ENCODE measurements around the gene PRKCZ. TPM values are rescaled to one million over a fixed set of nuclear protein-coding genes. Genes with fewer than 3 reads are reported as not detected.
"Not testable (repeated sequence)": the region's sequence is repeated elsewhere in the genome, so short reads cannot be mapped to it uniquely, and the experiment has no call there.

Gene PRKCZ
- polyA plus RNA-seq, 3 donors from 2014 or later, result 7.5 to 14.0 (median 9.4) TPM

DNA sequence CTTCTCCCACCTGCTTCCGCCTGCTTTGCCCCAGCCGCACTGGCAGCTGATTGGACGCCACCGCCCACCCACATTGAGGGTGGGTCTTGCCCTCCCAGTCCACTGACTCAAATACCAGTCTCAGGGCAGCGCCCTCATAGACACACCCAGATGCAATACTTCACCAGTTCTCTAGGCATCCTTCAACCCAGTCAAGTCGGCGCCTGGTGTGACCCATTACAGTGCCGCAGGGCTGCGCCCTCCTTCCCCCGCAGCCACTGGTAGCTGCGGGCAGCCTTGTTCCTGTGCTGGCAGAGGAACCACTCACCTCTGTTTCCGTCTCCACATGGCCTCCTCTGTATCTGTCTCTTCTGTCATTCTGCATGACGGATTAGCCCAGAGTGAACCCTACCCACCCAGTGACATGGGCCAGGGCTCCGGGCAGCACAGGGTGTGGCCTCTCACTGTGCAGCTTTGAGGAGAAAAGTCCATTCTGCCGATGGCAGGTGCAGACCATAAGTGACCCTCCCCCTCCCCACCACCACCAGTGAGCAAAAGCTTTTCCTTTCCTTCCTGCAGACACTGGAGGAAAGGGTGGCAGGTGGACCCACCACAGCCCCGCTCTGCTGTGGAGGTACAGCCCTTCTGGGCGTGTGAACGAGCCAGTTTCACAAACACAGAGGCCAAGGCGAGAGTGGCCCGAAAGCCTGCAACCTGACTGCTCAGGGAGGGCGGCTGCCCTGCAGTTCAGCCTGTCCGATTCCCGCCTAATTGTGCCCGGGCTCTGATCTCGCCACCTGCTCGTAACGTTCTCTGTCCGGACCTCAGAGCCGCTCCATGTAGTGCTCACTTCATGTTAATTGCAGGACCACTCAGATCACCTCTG is 87.3 kb downstream of the PRKCZ start:
- H3K36me3 Mint-ChIP-seq, result no peaks in the 10 kb centered on the region
- peak overlapping the region in 1 of 5 donors; percentile 36 for H3K4me3 Mint-ChIP-seq
- H3K4me1 Mint-ChIP-seq, result peaks cover 9% of the 10 kb centered on the region in 2 donors
- peaks cover 0 to 11% (median 9%) of the 10 kb centered on the region in 3 donors for H3K27me3 Mint-ChIP-seq (ENCODE audit: low read depth in 3 of 3)
- DNase-seq, result no peak
- H3K27ac Mint-ChIP-seq, result peak overlapping the region in 1 of 6 donors; percentile 51
- no peaks in the 10 kb centered on the region for H3K9me3 Mint-ChIP-seq

DNA sequence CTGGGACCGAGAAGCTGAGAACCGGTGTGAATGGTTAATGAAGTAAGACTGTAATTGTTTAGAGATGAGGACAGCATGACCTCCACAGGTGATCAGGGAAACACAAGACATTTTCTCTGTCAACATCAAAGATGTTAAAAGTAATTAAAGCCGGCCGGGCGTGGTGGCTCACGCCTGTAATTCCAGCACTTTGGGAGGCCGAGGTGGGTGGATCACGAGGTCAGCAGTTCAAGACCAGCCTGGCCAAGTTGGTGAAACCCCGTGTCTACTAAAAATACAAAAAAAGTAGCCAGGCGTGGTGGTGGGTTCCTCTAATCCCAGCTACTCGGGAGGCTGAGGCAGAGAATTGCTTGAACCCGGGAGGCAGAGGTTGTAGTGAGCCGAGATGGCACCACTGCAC is 88.9 kb downstream of the PRKCZ start:
- not testable (repeated sequence) for DNase-seq; H3K27ac Mint-ChIP-seq; H3K4me3 Mint-ChIP-seq; H3K27me3 Mint-ChIP-seq (ENCODE audit: low read depth in 3 of 3); H3K4me1 Mint-ChIP-seq; H3K9me3 Mint-ChIP-seq; H3K36me3 Mint-ChIP-seq

DNA sequence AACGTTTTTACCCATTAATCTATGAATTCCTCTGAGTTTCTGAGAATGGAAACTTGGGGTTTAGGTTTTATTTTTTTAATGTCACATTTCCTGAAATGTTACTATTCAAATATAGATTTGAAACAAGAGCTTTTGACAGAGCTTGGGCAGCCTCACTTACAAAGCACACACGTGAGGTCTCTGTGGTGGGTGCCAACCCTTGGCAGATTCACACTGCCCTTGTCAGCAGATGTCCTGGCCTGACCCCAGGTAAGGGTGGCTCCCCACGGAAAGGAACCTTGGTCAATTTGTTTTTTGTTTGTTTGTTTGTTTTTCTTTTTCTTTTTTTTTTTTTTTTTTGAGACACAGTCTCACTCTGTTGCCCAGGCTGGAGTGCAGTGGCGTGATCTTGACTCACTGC is 90.8 kb downstream of the PRKCZ start:
- H3K27me3 Mint-ChIP-seq (ENCODE audit: low read depth in 3 of 3), result peaks cover 0 to 4% (median 4%) of the 10 kb centered on the region in 3 donors
- H3K9me3 Mint-ChIP-seq, result no peaks in the 10 kb centered on the region
- no peak overlapping the region for H3K27ac Mint-ChIP-seq
- no peaks in the 10 kb centered on the region for H3K4me1 Mint-ChIP-seq
- no peak overlapping the region for H3K4me3 Mint-ChIP-seq
- DNase-seq, result no peak
- no peaks in the 10 kb centered on the region for H3K36me3 Mint-ChIP-seq

DNA sequence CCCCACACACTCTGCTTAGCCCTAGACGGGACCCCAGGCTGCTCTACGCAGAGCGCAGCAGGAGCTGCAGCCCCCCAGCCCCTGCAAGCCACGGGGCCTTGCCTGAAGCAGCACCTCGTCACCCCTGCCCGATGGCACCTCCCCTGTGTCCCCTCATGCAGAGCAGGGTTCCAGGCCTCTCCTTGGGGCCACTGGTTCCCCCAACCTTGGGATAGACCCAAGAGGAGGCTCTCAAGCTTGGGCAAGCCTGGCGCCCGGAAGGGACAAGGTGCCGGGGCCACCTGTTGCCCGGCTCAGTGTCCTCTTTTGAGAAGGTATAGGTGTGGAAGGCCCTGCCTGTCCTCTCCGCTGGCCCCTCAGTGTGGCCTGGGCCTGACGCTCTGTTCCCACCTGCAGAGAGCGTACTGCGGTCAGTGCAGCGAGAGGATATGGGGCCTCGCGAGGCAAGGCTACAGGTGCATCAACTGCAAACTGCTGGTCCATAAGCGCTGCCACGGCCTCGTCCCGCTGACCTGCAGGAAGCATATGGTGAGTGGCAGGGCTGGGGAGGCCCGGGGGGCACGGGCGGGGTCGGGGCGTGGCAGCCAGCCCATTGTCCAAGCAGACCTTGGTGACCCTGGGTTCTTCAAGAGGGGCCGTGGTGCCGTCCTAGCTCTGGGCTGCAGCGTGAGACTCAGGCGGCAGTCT is 93.7 kb downstream of the PRKCZ start:
- Mint-ChIP-seq H3K36me3 (no peaks in the 10 kb centered on the region), H3K4me3 (no peak overlapping the region), H3K27me3 (ENCODE audit: low read depth in 3 of 3) (peaks cover 0 to 2% (median 0%) of the 10 kb centered on the region in 3 donors), H3K9me3 (no peaks in the 10 kb centered on the region), H3K27ac (no peak overlapping the region), H3K4me1 (no peaks in the 10 kb centered on the region)
- no peak for DNase-seq

DNA sequence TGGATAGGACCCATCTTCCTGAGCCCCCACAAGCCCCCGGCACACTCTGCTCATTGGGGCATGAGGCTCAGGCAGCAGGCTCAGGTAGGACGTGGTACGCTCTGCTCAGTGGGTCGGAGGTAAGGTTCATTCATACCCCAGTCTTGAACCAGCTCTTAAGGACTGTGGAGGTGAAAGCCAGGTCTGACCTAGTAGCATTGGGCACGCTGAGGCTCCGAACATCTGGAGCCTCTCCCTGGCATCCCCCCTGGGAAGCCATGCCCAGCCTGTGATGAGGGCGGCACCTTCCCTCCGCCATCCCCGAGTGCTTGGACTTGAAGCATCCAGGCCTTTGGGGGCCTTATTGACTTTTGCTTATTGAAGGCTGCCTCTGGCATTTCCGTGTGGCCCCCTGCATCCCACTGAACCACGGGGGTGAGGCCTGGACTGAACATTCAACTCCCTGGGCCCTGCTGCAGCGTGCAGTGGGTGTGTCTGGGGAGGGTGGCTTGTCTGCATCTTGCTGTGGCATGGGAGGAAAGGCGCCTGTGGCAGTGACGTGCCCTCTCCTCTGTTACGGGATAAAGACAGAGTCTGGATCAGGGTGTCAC is 94.4 kb downstream of the PRKCZ start:
- Mint-ChIP-seq H3K27ac (no peak overlapping the region), H3K4me1 (no peaks in the 10 kb centered on the region), H3K27me3 (ENCODE audit: low read depth in 3 of 3) (no peaks in the 10 kb centered on the region), H3K36me3 (no peaks in the 10 kb centered on the region), H3K4me3 (no peak overlapping the region), H3K9me3 (no peaks in the 10 kb centered on the region)
- no peak for DNase-seq

DNA sequence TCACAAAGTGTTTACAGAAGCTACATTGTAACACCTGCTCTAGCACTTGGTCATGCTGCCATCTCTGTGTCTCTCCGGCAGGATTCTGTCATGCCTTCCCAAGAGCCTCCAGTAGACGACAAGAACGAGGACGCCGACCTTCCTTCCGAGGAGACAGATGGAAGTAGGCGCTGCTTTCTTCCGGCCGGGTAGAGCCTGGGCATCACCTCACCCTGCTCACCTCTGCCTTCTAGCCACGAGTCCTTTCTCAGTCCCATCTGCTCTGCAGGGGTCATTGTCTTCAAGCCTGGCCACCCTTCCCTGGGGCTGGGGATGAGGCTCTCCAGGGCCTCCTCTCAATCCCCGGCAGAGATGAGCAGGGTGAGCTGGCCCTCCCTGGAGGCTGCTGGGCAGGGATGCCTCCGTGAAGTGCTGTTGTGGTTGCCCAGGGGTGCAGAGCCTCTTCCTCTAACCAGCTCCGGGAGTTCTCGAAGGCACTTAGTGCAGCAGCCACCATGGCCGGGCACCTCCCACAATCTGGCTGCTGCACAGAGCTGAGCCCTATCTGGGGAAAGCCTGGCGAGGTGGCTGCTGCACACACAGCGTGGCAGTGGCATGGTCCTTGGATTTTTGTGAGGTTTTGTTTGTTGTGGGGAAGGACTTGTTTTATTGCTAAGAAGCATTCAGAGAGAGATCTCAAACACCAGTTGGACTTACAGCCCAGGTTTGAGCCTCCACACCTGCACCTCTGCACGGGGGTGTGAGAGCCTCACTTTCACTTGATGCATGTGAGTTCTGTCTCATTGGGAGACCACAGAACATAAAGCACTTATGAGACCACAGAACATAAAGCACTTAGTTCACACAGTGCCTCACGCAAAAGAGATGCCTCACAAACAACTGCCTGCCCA is 96.0 kb downstream of the PRKCZ start:
- Mint-ChIP-seq H3K27ac (no peak overlapping the region), H3K36me3 (no peaks in the 10 kb centered on the region), H3K4me1 (no peaks in the 10 kb centered on the region), H3K9me3 (no peaks in the 10 kb centered on the region), H3K27me3 (ENCODE audit: low read depth in 3 of 3) (no peaks in the 10 kb centered on the region), H3K4me3 (no peak overlapping the region)
- DNase-seq, result no peak

DNA sequence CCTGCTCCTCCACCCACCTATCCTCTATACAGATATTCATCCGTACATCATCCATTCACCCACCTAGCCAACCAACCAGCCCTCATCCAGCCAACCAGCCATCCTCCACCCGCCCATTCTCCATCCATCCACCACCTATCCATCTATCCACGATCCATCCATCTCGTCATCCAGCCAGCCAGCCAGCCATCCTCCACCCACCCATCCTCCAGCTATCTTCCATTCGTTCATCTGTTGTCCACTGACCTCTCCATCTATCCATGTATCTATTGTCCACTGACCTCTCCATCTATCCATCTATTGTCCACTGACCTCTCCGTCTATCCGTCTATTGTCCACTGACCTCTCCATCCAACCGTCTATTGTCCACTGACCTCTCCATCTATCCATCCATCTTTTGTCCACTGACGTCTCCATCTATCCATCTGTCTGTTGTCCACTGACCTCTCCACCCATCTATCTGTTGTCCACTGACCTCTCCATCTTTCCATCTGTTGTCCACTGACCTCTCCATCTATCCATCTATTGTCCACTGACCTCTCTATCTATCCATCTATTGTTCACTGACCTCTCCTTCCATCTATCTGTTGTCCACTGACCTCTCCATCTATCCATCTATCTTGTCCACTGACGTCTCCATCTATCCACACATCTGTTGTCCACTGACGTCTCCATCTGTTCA is 96.8 kb downstream of the PRKCZ start:
- Mint-ChIP-seq H3K27me3 (ENCODE audit: low read depth in 3 of 3) (no peaks in the 10 kb centered on the region), H3K4me1 (no peaks in the 10 kb centered on the region), H3K9me3 (no peaks in the 10 kb centered on the region), H3K27ac (no peak overlapping the region), H3K4me3 (no peak overlapping the region), H3K36me3 (no peaks in the 10 kb centered on the region)
- DNase-seq, result no peak

DNA sequence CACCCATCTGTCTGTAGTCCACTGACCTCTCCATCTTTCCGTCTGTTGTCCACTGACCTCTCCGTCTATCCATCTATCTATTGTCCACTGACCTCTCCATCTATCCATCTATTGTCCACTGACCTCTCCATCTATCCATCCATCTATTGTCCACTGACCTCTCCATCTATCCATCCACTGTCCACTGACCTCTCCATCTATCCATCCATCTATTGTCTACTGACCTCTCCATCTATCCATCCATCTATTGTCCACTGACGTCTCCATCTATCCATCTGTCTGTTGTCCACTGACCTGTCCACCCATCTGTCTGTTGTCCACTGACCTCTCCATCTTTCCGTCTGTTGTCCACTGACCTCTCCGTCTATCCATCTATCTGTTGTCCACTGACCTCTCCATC is 97.7 kb downstream of the PRKCZ start:
- H3K27ac Mint-ChIP-seq, result not testable (repeated sequence)

DNA sequence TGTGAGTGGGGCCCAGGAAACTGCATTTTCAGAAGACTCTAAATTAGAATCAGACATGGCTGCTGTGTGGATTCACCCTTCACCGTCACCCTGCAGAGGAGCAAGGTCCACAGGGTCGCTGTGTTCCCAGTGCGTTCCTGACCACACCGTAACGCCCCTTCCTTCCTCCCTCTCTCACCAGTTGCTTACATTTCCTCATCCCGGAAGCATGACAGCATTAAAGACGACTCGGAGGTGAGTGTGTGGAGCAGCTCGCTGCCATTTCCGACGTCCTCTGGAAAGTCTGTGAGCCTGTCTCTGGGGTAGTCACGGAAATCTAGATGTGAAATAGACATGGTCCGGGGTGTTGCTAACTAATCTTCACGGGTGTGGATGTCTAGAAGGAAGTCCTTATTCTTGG is 98.5 kb downstream of the PRKCZ start:
- H3K9me3 Mint-ChIP-seq, result no peaks in the 10 kb centered on the region
- no peaks in the 10 kb centered on the region for H3K4me1 Mint-ChIP-seq
- H3K36me3 Mint-ChIP-seq, result peaks cover 0 to 5% (median 0%) of the 10 kb centered on the region in 3 donors
- H3K27me3 Mint-ChIP-seq (ENCODE audit: low read depth in 3 of 3), result no peaks in the 10 kb centered on the region
- no peak overlapping the region for H3K27ac Mint-ChIP-seq
- peak; percentile 28 to 48 (median 32) for DNase-seq
- H3K4me3 Mint-ChIP-seq, result no peak overlapping the region

More for the DNA sequence above, 97.7 kb downstream of the PRKCZ start:
- H3K9me3 Mint-ChIP-seq; H3K4me3 Mint-ChIP-seq; H3K4me1 Mint-ChIP-seq; H3K36me3 Mint-ChIP-seq; H3K27me3 Mint-ChIP-seq (ENCODE audit: low read depth in 3 of 3); DNase-seq: not testable (repeated sequence)

DNA sequence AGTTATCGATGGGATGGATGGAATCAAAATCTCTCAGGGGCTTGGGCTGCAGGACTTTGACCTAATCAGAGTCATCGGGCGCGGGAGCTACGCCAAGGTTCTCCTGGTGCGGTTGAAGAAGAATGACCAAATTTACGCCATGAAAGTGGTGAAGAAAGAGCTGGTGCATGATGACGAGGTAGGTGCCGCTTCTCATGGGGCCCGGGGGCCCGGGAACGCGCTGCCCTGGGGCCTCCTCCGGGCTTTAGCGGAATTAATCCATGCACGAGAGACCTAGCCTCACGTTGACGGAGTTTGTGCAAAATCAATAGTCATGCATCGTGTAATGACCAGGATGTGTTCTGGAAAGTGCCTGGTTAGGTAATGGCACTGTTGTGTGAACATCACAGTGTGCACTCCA is 100.6 kb downstream of the PRKCZ start:
- Mint-ChIP-seq H3K9me3 (no peaks in the 10 kb centered on the region), H3K27ac (no peak overlapping the region), H3K4me1 (no peaks in the 10 kb centered on the region), H3K36me3 (peaks cover 11 to 13% (median 13%) of the 10 kb centered on the region in 3 donors), H3K27me3 (ENCODE audit: low read depth in 3 of 3) (peaks cover 0 to 2% (median 0%) of the 10 kb centered on the region in 3 donors), H3K4me3 (no peak overlapping the region)
- DNase-seq, result no peak

DNA sequence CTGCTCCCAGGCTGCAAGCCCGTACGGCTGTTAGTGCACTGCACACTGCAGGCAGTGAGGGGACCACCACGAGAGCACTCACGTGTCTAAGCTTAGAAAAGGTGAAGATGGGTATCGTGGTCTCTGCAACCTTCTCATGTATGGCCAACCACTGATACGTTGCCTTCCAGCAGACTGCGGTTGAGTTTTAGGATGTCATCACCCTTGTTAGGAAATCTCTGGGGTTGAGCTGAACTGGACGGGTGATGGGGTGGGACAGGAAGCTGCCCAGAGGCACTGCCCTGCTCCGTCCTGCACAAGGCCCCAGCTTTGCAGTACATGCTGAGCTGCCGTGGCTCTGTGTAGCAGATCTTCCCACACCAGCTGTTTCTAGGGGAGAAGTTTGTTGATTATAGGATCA is 101.0 kb downstream of the PRKCZ start:
- no peaks in the 10 kb centered on the region for H3K9me3 Mint-ChIP-seq
- H3K27me3 Mint-ChIP-seq (ENCODE audit: low read depth in 3 of 3), result peaks cover 0 to 2% (median 0%) of the 10 kb centered on the region in 3 donors
- H3K36me3 Mint-ChIP-seq, result peaks cover 11 to 16% (median 13%) of the 10 kb centered on the region in 3 donors
- H3K4me1 Mint-ChIP-seq, result no peaks in the 10 kb centered on the region
- no peak overlapping the region for H3K4me3 Mint-ChIP-seq
- no peak for DNase-seq
- no peak overlapping the region for H3K27ac Mint-ChIP-seq

DNA sequence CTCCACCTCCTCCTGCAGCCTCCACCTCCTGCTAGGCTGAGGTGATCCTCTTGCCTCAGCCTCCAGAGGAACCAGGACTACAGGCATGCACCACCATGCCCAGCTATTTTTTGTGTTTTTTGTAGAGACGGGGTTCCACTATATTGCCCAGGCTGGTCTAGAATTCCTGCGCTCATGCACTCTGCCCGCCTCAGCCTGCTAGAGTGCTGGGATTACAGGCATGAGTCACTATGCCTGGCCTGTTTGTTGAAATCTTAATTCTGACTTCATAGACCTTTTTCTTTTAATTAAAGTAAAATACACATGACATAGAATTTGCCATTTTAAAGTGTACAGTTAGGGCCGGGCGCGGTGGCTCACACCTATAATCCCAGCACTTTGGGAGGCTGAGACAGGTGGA is 101.7 kb downstream of the PRKCZ start:
- H3K4me3 Mint-ChIP-seq, result no peak overlapping the region
- peaks cover 11 to 19% (median 13%) of the 10 kb centered on the region in 3 donors for H3K36me3 Mint-ChIP-seq
- H3K9me3 Mint-ChIP-seq, result no peaks in the 10 kb centered on the region
- peaks cover 0 to 2% (median 0%) of the 10 kb centered on the region in 3 donors for H3K27me3 Mint-ChIP-seq (ENCODE audit: low read depth in 3 of 3)
- no peak for DNase-seq
- H3K4me1 Mint-ChIP-seq, result no peaks in the 10 kb centered on the region
- no peak overlapping the region for H3K27ac Mint-ChIP-seq

DNA sequence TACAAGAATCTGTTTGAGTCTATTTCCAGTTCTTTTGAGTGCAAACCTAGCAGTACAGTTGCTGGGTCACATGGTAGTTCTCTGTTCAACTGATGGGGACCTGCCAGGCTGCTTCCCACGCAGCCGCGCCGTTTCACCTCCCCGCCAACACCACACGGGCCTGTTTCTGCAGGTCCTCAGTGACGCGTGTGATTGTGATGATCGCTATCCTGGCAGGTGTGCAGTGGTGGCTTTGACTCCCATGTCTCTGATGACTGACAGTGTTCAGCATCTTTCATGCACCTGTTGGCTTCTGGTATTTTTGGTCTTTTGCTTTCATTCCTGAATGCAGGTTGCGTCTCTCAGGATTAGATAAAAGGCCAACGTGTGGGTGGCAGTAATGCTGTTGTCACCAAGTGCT is 102.7 kb downstream of the PRKCZ start:
- Mint-ChIP-seq H3K36me3 (peaks cover 11 to 19% (median 13%) of the 10 kb centered on the region in 3 donors), H3K4me1 (no peaks in the 10 kb centered on the region), H3K4me3 (no peak overlapping the region), H3K27ac (no peak overlapping the region), H3K27me3 (ENCODE audit: low read depth in 3 of 3) (peaks cover 0 to 2% (median 0%) of the 10 kb centered on the region in 3 donors), H3K9me3 (no peaks in the 10 kb centered on the region)
- no peak for DNase-seq

Data from immature natural killer cell (primary cell).